HCT116 (cell line): ENCODE data around the gene ABHD18. TPM values are rescaled to one million over a fixed set of nuclear protein-coding genes. Genes with fewer than 3 reads are reported as not detected.

Experiments used
- ATAC-seq: fragments of 200-7000 bp; cut with Tn5 transposase; 2 replicates; pipeline ENCODE4 v1.9.1; 2020; ENCODE audit warnings: mild to moderate bottlenecking, moderate library complexity
- BruUV-seq: library from RNA; stranded (reverse); fragments of 400-500 nt; replicated peaks from 2 replicates; lab custom pipeline; 2021; lab: Mats Ljungman, UMichigan
- CTCF ChIA-PET: fragments of 300-600 bp; sonication (Branson Sonifier 250); formaldehyde crosslinking; loops from one replicate; lab custom pipeline; 2021; ENCODE audit warnings: antibody characterized with exemption; lab: Charles Lee
- POLR2A ChIA-PET: fragments of 300-600, 350-600 bp; sonication (Branson Sonifier 250); formaldehyde crosslinking; loops from one replicate; lab custom pipeline; 2021; ENCODE audit warnings: antibody characterized with exemption; lab: Charles Lee
- RAD21 ChIA-PET, 2 experiments: fragments of 300-600 bp; sonication (Branson Sonifier 250); formaldehyde crosslinking; loops; one replicate each; lab custom pipeline; 2023; ENCODE audit warnings: low total read pairs in 2 of 2; ENCODE audit not compliant: uncharacterized antibody in 2 of 2, unreplicated experiment in 2 of 2, low non-redundant PET in 1 of 2; lab: Charles Lee
- DNase-seq: peaks from one replicate; pipeline ENCODE4 v3.0.0-alpha.2; 2010; ENCODE audit warnings: low read depth, low spot score
- H2AFZ ChIP-seq: fragments of 200-600 bp; shearing (Covaris generic), sonication (generic); 2 replicates; pipeline ENCODE4 v1.6.1; 2017; ENCODE audit warnings: low read depth, mixed run types, mixed read lengths, antibody characterized with exemption, low read length; ENCODE audit not compliant: poor library complexity, severe bottlenecking
- H3K27ac ChIP-seq: 2 replicates; pipeline ENCODE4 v1.5.1; 2012; ENCODE audit warnings: low read depth, low read length
- H3K27me3 ChIP-seq: fragments of 200-600 bp; sonication (generic); 2 replicates; pipeline ENCODE4 v1.6.1; 2016; ENCODE audit warnings: mixed run types, low read length, mixed read lengths; ENCODE audit not compliant: insufficient read depth
- H3K36me3 ChIP-seq, 2 experiments: fragments of 200-500 bp in 1 of 2; fragments of 200-600 bp in 1 of 2; sonication (Bioruptor generic) in 1 of 2; sonication (generic) in 1 of 2; 2 replicates each; pipeline versions ENCODE4 v1.5.1 to v1.6.1; 2014 to 2016; ENCODE audit warnings: low read length in 2 of 2, inconsistent platforms in 1 of 2, mixed read lengths in 1 of 2, mixed run types in 1 of 2; ENCODE audit not compliant: insufficient read depth in 2 of 2, control insufficient read depth in 1 of 2
- H3K4me1 ChIP-seq, 2 experiments: fragments of 200-600 bp in 1 of 2; sonication (generic) in 1 of 2; 2 replicates each; pipeline versions ENCODE4 v1.5.1 to v1.6.1; 2012 to 2017; ENCODE audit warnings: low read length in 2 of 2, inconsistent platforms in 1 of 2, mild to moderate bottlenecking in 1 of 2, mixed read lengths in 1 of 2, mixed run types in 1 of 2, moderate library complexity in 1 of 2; ENCODE audit not compliant: insufficient read depth in 2 of 2, control insufficient read depth in 1 of 2
- H3K4me2 ChIP-seq: fragments of 200-600 bp; sonication (generic); 2 replicates; pipeline ENCODE4 v1.6.1; 2017; ENCODE audit warnings: mixed run types, low read length, mixed read lengths
- H3K4me3 ChIP-seq, 2 experiments: fragments of 200-600 bp in 1 of 2; sonication (generic) in 1 of 2; replicated peaks in 1 of 2; 2 replicates each; pipeline ENCODE4 v1.5.1; 2011 to 2016; ENCODE audit warnings: low read length in 2 of 2, control low read depth in 1 of 2, low read depth in 1 of 2, mild to moderate bottlenecking in 1 of 2, mixed read lengths in 1 of 2, mixed run types in 1 of 2
- H3K79me2 ChIP-seq: fragments of 200-600 bp; sonication (generic); 2 replicates; pipeline ENCODE4 v1.6.1; 2017; ENCODE audit warnings: mild to moderate bottlenecking, mixed run types, low read length, moderate library complexity, mixed read lengths; ENCODE audit not compliant: insufficient read depth
- H3K9ac ChIP-seq: fragments of 200-600 bp; sonication (generic); 2 replicates; pipeline ENCODE4 v1.6.1; 2016; ENCODE audit warnings: low read length, mixed read lengths
- H3K9me2 ChIP-seq: fragments of 200-600 bp; sonication (generic), shearing (Covaris generic); 2 replicates; pipeline ENCODE4 v1.6.1; 2017; ENCODE audit warnings: mixed run types, mild to moderate bottlenecking, moderate library complexity; ENCODE audit not compliant: insufficient read depth
- H3K9me3 ChIP-seq, 2 experiments: fragments of 200-500 bp in 1 of 2; fragments of 200-600 bp in 1 of 2; sonication (Bioruptor generic) in 1 of 2; sonication (generic) in 1 of 2; 2 replicates each; pipeline ENCODE4 v1.6.1; 2014 to 2017; ENCODE audit warnings: low read length in 2 of 2, mixed read lengths in 2 of 2, inconsistent platforms in 1 of 2, low read depth in 1 of 2, mild to moderate bottlenecking in 1 of 2, mixed run types in 1 of 2, moderate library complexity in 1 of 2; ENCODE audit not compliant: control insufficient read depth in 1 of 2, insufficient read depth in 1 of 2
- H4K20me1 ChIP-seq: fragments of 200-600 bp; sonication (generic), shearing (Covaris generic); 2 replicates; pipeline ENCODE4 v1.6.1; 2017; ENCODE audit warnings: mixed run types, mild to moderate bottlenecking, moderate library complexity; ENCODE audit not compliant: insufficient read depth
- CBX3 ChIP-seq: IDR thresholded peaks from 2 replicates; pipeline ENCODE4 v1.6.1; 2012; ENCODE audit warnings: low read depth
- CTCF ChIP-seq, 3 experiments: fragments of 200-600 bp in 1 of 3; sonication (generic) in 1 of 3; IDR thresholded peaks in 2 of 3; conservative IDR thresholded peaks in 1 of 3; 2 replicates each; pipeline ENCODE4 v1.5.1; 2012 to 2017; ENCODE audit warnings: low read depth in 2 of 3, low read length in 2 of 3, antibody characterized with exemption in 1 of 3, borderline replicate concordance in 1 of 3, control low read depth in 1 of 3, mild to moderate bottlenecking in 1 of 3, mixed read lengths in 1 of 3, mixed run types in 1 of 3, moderate library complexity in 1 of 3; ENCODE audit not compliant: insufficient read depth in 1 of 3
- EGR1 ChIP-seq: IDR thresholded peaks from 2 replicates; pipeline ENCODE4 v1.6.1; 2012; ENCODE audit warnings: low read depth
- EZH2 ChIP-seq: fragments of 200-600 bp; sonication (generic); IDR thresholded peaks from 2 replicates; pipeline ENCODE4 v1.6.1; 2017; ENCODE audit warnings: antibody characterized with exemption, mixed run types
- EZH2phosphoT487 ChIP-seq: fragments of 200-600 bp; IDR thresholded peaks from 2 replicates; pipeline ENCODE4 v1.6.1; 2018; ENCODE audit warnings: antibody characterized with exemption, borderline replicate concordance
- FOSL1 ChIP-seq: IDR thresholded peaks from 2 replicates; pipeline ENCODE4 v1.6.1; 2012; ENCODE audit warnings: low read depth
- JUND ChIP-seq: IDR thresholded peaks from 2 replicates; pipeline ENCODE4 v1.6.1; 2012
- POLR2A ChIP-seq: IDR thresholded peaks from 2 replicates; pipeline ENCODE4 v1.7.0; 2011; ENCODE audit warnings: borderline replicate concordance; ENCODE audit not compliant: insufficient read depth, insufficient read length; ENCODE audit errors: extremely low read depth
- POLR2AphosphoS5 ChIP-seq: IDR thresholded peaks from 2 replicates; pipeline ENCODE4 v1.6.1; 2011; ENCODE audit warnings: mild to moderate bottlenecking, low read depth, low read length, moderate library complexity
- REST ChIP-seq: IDR thresholded peaks from 2 replicates; pipeline ENCODE4 v1.6.1; 2012; ENCODE audit warnings: low read depth
- SIN3A ChIP-seq: IDR thresholded peaks from 2 replicates; pipeline ENCODE4 v1.6.1; 2012; ENCODE audit warnings: low read depth
- SP1 ChIP-seq: IDR thresholded peaks from 2 replicates; pipeline ENCODE4 v1.6.1; 2012; ENCODE audit warnings: low read depth
- SRF ChIP-seq: IDR thresholded peaks from 2 replicates; pipeline ENCODE4 v1.6.1; 2012; ENCODE audit warnings: low read depth
- YY1 ChIP-seq: IDR thresholded peaks from 2 replicates; pipeline ENCODE4 v1.6.1; 2011; ENCODE audit warnings: low read length, low read depth, moderate library complexity, mild to moderate bottlenecking; ENCODE audit not compliant: insufficient replicate concordance; ENCODE audit errors: extremely low read depth
- ZFX ChIP-seq: fragments of 450-650 bp; IDR thresholded peaks from 2 replicates; pipeline ENCODE4 v1.6.1; 2017
- ZNF274 ChIP-seq: fragments of 200-500 bp; sonication (Bioruptor generic); IDR thresholded peaks from 2 replicates; pipeline ENCODE4 v1.6.1; 2014; ENCODE audit warnings: mild to moderate bottlenecking, low read depth, low read length, inconsistent platforms
- intact Hi-C: fragments of 100-400 bp; cut with micrococcal nuclease; formaldehyde crosslinking; loops from 2 replicates; pipeline ENCODE4 v1.10.0; 2022
- total RNA-seq: library from RNA; stranded (reverse); gene quantifications from one replicate; pipeline ENCODE4 v1.2.1, GENCODE V29; 2021; ENCODE audit not compliant: unreplicated experiment
- TF ChIP-seq, protein P1 (sequence below): IDR thresholded peaks from 2 replicates; pipeline ENCODE4 v1.6.1; 2011; ENCODE audit warnings: mild to moderate bottlenecking, low read length, moderate library complexity; ENCODE audit not compliant: insufficient replicate concordance; ENCODE audit errors: extremely low read depth
- TF ChIP-seq, protein P2 (sequence below): IDR thresholded peaks from 2 replicates; pipeline ENCODE4 v1.6.1; 2012
- TF ChIP-seq, protein P3 (sequence below): IDR thresholded peaks from 2 replicates; pipeline ENCODE4 v1.6.1; 2012

ABHD18 gene
- total RNA-seq, 1 experiment from 2014 or later: 9.7 TPM

GRCh38 chr4:128006592-128006991 is 41.4 kb downstream of the ABHD18 start:
- Histone ChIP-seq H3K4me3 (no peak overlapping the region), H2AFZ (no peak overlapping the region), H3K9ac (no peak overlapping the region), H3K4me1 (no peaks in the 10 kb centered on the region), H3K27me3 (no peaks in the 10 kb centered on the region), H3K27ac (no peak overlapping the region), H3K4me2 (no peak overlapping the region), H3K9me2 (no peaks in the 10 kb centered on the region), H4K20me1 (no peaks in the 10 kb centered on the region), H3K79me2 (no peaks in the 10 kb centered on the region; the same call in 1 of the 2 replicates), H3K9me3 (no peaks in the 10 kb centered on the region), H3K36me3 (no peaks in the 10 kb centered on the region)
- intact Hi-C loops: no loop called here
- RAD21 ChIA-PET: no interaction called here
- ATAC-seq (no peak), DNase-seq (no peak)
- BruUV-seq: no TSS peak
- POLR2A ChIA-PET: no interaction called here
- CTCF ChIA-PET: no interaction called here
- TF ChIP-seq ZNF274: no peak
- no peak for TF ChIP-seq SP1
- TF ChIP-seq FOSL1: no peak
- TF ChIP-seq POLR2AphosphoS5: no peak
- TF ChIP-seq EZH2phosphoT487: no peak
- TF ChIP-seq, protein P1, sequence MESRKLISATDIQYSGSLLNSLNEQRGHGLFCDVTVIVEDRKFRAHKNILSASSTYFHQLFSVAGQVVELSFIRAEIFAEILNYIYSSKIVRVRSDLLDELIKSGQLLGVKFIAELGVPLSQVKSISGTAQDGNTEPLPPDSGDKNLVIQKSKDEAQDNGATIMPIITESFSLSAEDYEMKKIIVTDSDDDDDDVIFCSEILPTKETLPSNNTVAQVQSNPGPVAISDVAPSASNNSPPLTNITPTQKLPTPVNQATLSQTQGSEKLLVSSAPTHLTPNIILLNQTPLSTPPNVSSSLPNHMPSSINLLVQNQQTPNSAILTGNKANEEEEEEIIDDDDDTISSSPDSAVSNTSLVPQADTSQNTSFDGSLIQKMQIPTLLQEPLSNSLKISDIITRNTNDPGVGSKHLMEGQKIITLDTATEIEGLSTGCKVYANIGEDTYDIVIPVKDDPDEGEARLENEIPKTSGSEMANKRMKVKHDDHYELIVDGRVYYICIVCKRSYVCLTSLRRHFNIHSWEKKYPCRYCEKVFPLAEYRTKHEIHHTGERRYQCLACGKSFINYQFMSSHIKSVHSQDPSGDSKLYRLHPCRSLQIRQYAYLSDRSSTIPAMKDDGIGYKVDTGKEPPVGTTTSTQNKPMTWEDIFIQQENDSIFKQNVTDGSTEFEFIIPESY: no peak
- no peak for TF ChIP-seq JUND
- no peak for TF ChIP-seq YY1
- no peak for TF ChIP-seq EGR1
- no peak for TF ChIP-seq EZH2
- TF ChIP-seq CBX3: no peak
- no peak for TF ChIP-seq CTCF (IDR thresholded peaks at IDR 0.05 in 2 of 3, conservative IDR thresholded peaks at IDR 0.05 in 1 of 3; ENCODE audit: borderline replicate concordance in 1 of 3, insufficient read depth in 1 of 3, low read depth in 2 of 3, low read length in 2 of 3)
- no peak for TF ChIP-seq REST
- no peak for TF ChIP-seq SIN3A
- TF ChIP-seq SRF: no peak
- TF ChIP-seq, protein P2, sequence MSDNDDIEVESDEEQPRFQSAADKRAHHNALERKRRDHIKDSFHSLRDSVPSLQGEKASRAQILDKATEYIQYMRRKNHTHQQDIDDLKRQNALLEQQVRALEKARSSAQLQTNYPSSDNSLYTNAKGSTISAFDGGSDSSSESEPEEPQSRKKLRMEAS: no peak
- TF ChIP-seq, protein P3, sequence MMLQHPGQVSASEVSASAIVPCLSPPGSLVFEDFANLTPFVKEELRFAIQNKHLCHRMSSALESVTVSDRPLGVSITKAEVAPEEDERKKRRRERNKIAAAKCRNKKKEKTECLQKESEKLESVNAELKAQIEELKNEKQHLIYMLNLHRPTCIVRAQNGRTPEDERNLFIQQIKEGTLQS: no peak
- no peak for TF ChIP-seq POLR2A
- no peak for TF ChIP-seq ZFX
